Neural progenitor cell (in vitro differentiated cells): Measurements from ENCODE around the gene RNF213.

Experiments
- EZH2 ChIP-seq: fragments of 200-600 bp; sonication (generic); IDR thresholded peaks from 2 replicates; pipeline ENCODE4 v1.6.1; 2017; ENCODE audit warnings: antibody characterized with exemption, mild to moderate bottlenecking, moderate library complexity
- EZH2phosphoT487 ChIP-seq: fragments of 200-600 bp; sonication (generic); IDR thresholded peaks from 2 replicates; pipeline ENCODE4 v1.6.1; 2017; ENCODE audit warnings: antibody characterized with exemption
- TF ChIP-seq, protein P1 (sequence below): fragments of 200-600 bp; sonication (generic); IDR thresholded peaks from 2 replicates; pipeline ENCODE4 v1.5.1; 2017; ENCODE audit warnings: antibody characterized with exemption, mild to moderate bottlenecking

DNA sequence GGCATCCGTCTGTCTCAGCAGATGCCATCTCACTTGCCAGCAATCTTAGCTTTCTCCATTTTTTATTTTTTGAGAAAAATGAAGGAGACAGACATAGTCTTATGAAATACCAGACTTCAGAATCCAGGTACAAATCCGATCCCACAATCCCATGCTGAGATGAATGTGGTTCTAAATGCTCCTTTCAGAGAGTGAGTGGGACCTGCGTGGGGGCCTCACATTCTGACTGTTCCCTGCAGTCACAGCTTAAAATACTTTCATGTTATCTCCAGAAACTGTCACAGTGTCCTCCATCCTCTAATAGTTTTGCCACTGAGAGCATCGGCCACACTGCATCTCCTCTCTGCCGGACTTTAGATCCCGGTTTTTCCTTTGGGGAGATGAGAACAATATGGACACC, 119.4 kb downstream of the RNF213 start:
- TF ChIP-seq, protein P1, sequence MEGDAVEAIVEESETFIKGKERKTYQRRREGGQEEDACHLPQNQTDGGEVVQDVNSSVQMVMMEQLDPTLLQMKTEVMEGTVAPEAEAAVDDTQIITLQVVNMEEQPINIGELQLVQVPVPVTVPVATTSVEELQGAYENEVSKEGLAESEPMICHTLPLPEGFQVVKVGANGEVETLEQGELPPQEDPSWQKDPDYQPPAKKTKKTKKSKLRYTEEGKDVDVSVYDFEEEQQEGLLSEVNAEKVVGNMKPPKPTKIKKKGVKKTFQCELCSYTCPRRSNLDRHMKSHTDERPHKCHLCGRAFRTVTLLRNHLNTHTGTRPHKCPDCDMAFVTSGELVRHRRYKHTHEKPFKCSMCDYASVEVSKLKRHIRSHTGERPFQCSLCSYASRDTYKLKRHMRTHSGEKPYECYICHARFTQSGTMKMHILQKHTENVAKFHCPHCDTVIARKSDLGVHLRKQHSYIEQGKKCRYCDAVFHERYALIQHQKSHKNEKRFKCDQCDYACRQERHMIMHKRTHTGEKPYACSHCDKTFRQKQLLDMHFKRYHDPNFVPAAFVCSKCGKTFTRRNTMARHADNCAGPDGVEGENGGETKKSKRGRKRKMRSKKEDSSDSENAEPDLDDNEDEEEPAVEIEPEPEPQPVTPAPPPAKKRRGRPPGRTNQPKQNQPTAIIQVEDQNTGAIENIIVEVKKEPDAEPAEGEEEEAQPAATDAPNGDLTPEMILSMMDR, result no peak
- no peak for TF ChIP-seq EZH2phosphoT487
- no peak for TF ChIP-seq EZH2
